ENCODE measurements around the gene SSTR5.

SSTR5 gene

GRCh38 chr16:1124795-1125194 lies 52.2 kb downstream of the SSTR5 start:
- no peak overlapping the region for H4K91ac ChIP-seq (ENCODE audit: low read depth, low read length)
- no peaks in the 10 kb centered on the region for H3K27me3 ChIP-seq (ENCODE audit: insufficient read depth, low read length)
- no peaks in the 10 kb centered on the region for H3K79me1 ChIP-seq (ENCODE audit: low read length)
- no peak overlapping the region for H2AFZ ChIP-seq (ENCODE audit: insufficient read depth, low read length, poor library complexity)
- no peak overlapping the region for H3K4me2 ChIP-seq (ENCODE audit: low read length)
- H3K18ac ChIP-seq (ENCODE audit: low read length) = no peak overlapping the region
- DNase-seq = no peak
- H3K4me1 ChIP-seq (ENCODE audit: control insufficient read depth in 1 of 2, insufficient read depth in 2 of 2, low read length in 2 of 2) = no peaks in the 10 kb centered on the region
- H3K23ac ChIP-seq (ENCODE audit: low read length) = no peak overlapping the region
- no peak overlapping the region for H2BK12ac ChIP-seq (ENCODE audit: low read length)
- peaks cover 3% of the 10 kb centered on the region for H3K9me3 ChIP-seq (ENCODE audit: insufficient read depth, low read depth, low read length)
- no peak overlapping the region for H3K4me3 ChIP-seq (ENCODE audit: low read depth, low read length)
- no peak overlapping the region for H4K12ac ChIP-seq (ENCODE audit: low read depth, low read length)
- no peak overlapping the region for H2BK5ac ChIP-seq (ENCODE audit: low read depth, low read length, poor library complexity)
- H3K27ac ChIP-seq (ENCODE audit: low read depth, low read length) = no peak overlapping the region
- no peak overlapping the region for H3K4ac ChIP-seq (ENCODE audit: low read depth, low read length)
- no peak overlapping the region for H3K9ac ChIP-seq (ENCODE audit: low read length)
- H4K8ac ChIP-seq (ENCODE audit: low read depth, low read length) = no peak overlapping the region
- no peak overlapping the region for H2BK120ac ChIP-seq (ENCODE audit: insufficient read depth, low read length, poor library complexity)
- H3K79me2 ChIP-seq (ENCODE audit: control insufficient read depth, insufficient read depth, low read length, poor library complexity) = no peaks in the 10 kb centered on the region
- no peaks in the 10 kb centered on the region for H3K36me3 ChIP-seq (ENCODE audit: control insufficient read depth in 1 of 2, insufficient read depth in 2 of 2, low read length in 2 of 2)
- WGBS (ENCODE audit: extremely low coverage, insufficient coverage, insufficient read length) = no CpG with 5 or more reads among the region's 11 CpGs
- H2AK5ac ChIP-seq (ENCODE audit: low read length) = no peak overlapping the region
- no peak overlapping the region for H3K14ac ChIP-seq (ENCODE audit: low read length)

GRCh38 chr16:1125471-1125870 lies 52.9 kb downstream of the SSTR5 start:
- Histone ChIP-seq H2AFZ (ENCODE audit: insufficient read depth, low read length, poor library complexity) (no peak overlapping the region), H3K27ac (ENCODE audit: low read depth, low read length) (no peak overlapping the region), H2BK120ac (ENCODE audit: insufficient read depth, low read length, poor library complexity) (no peak overlapping the region), H3K36me3 (ENCODE audit: control insufficient read depth in 1 of 2, insufficient read depth in 2 of 2, low read length in 2 of 2) (no peaks in the 10 kb centered on the region), H3K23ac (ENCODE audit: low read length) (no peak overlapping the region), H3K79me1 (ENCODE audit: low read length) (no peaks in the 10 kb centered on the region), H3K9ac (ENCODE audit: low read length) (no peak overlapping the region), H2BK12ac (ENCODE audit: low read length) (no peak overlapping the region), H3K14ac (ENCODE audit: low read length) (no peak overlapping the region), H3K18ac (ENCODE audit: low read length) (no peak overlapping the region), H3K9me3 (ENCODE audit: insufficient read depth, low read depth, low read length) (peaks cover 3% of the 10 kb centered on the region), H4K12ac (ENCODE audit: low read depth, low read length) (no peak overlapping the region), H4K91ac (ENCODE audit: low read depth, low read length) (no peak overlapping the region), H3K4me3 (ENCODE audit: low read depth, low read length) (no peak overlapping the region), H3K79me2 (ENCODE audit: control insufficient read depth, insufficient read depth, low read length, poor library complexity) (no peaks in the 10 kb centered on the region), H2BK5ac (ENCODE audit: low read depth, low read length, poor library complexity) (no peak overlapping the region), H3K4ac (ENCODE audit: low read depth, low read length) (no peak overlapping the region), H2AK5ac (ENCODE audit: low read length) (no peak overlapping the region), H3K4me1 (ENCODE audit: control insufficient read depth in 1 of 2, insufficient read depth in 2 of 2, low read length in 2 of 2) (no peaks in the 10 kb centered on the region), H4K8ac (ENCODE audit: low read depth, low read length) (no peak overlapping the region), H3K27me3 (ENCODE audit: insufficient read depth, low read length) (no peaks in the 10 kb centered on the region), H3K4me2 (ENCODE audit: low read length) (no peak overlapping the region)
- DNase-seq = no peak
- WGBS (ENCODE audit: extremely low coverage, insufficient coverage, insufficient read length) = no CpG with 5 or more reads among the region's 18 CpGs

DNA sequence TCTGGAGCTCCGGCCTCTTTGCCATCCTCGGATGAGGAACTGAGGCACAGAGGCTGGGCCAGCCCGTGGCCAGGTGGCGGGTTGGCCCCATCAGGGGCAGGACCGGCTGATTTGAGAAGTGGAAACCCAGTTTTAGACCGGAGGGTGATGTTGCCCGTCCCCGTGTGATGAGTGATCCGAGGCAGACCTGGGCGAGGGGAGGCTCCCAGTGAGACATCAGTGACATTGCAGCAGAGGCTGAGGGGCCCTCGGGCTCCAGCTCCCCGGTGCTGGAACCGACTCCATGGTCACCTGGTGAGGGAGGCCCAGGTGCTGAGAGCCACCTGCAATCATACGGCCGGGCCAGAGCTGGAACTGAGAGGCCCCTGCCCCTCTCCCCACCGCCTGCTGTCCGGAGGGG lies 53.5 kb downstream of the SSTR5 start:
- no peak overlapping the region for H3K4me3 ChIP-seq (ENCODE audit: low read depth, low read length)
- no peak overlapping the region for H4K12ac ChIP-seq (ENCODE audit: low read depth, low read length)
- no peak for DNase-seq
- H4K91ac ChIP-seq (ENCODE audit: low read depth, low read length) = no peak overlapping the region
- H2BK120ac ChIP-seq (ENCODE audit: insufficient read depth, low read length, poor library complexity) = no peak overlapping the region
- H2BK5ac ChIP-seq (ENCODE audit: low read depth, low read length, poor library complexity) = no peak overlapping the region
- H2AFZ ChIP-seq (ENCODE audit: insufficient read depth, low read length, poor library complexity) = no peak overlapping the region
- H3K23ac ChIP-seq (ENCODE audit: low read length) = no peak overlapping the region
- peaks cover 3% of the 10 kb centered on the region for H3K9me3 ChIP-seq (ENCODE audit: insufficient read depth, low read depth, low read length)
- H3K14ac ChIP-seq (ENCODE audit: low read length) = no peak overlapping the region
- H3K4ac ChIP-seq (ENCODE audit: low read depth, low read length) = no peak overlapping the region
- no peak overlapping the region for H4K8ac ChIP-seq (ENCODE audit: low read depth, low read length)
- no peak overlapping the region for H3K9ac ChIP-seq (ENCODE audit: low read length)
- H3K36me3 ChIP-seq (ENCODE audit: control insufficient read depth in 1 of 2, insufficient read depth in 2 of 2, low read length in 2 of 2) = no peaks in the 10 kb centered on the region
- no peaks in the 10 kb centered on the region for H3K4me1 ChIP-seq (ENCODE audit: control insufficient read depth in 1 of 2, insufficient read depth in 2 of 2, low read length in 2 of 2)
- no peaks in the 10 kb centered on the region for H3K79me2 ChIP-seq (ENCODE audit: control insufficient read depth, insufficient read depth, low read length, poor library complexity)
- no peaks in the 10 kb centered on the region for H3K27me3 ChIP-seq (ENCODE audit: insufficient read depth, low read length)
- no CpG with 5 or more reads among the region's 17 CpGs for WGBS (ENCODE audit: extremely low coverage, insufficient coverage, insufficient read length)
- no peaks in the 10 kb centered on the region for H3K79me1 ChIP-seq (ENCODE audit: low read length)
- H3K4me2 ChIP-seq (ENCODE audit: low read length) = no peak overlapping the region
- H2BK12ac ChIP-seq (ENCODE audit: low read length) = no peak overlapping the region
- H3K27ac ChIP-seq (ENCODE audit: low read depth, low read length) = no peak overlapping the region
- H2AK5ac ChIP-seq (ENCODE audit: low read length) = no peak overlapping the region
- no peak overlapping the region for H3K18ac ChIP-seq (ENCODE audit: low read length)

- no peaks in the 10 kb centered on the region for H3K79me1 ChIP-seq (ENCODE audit: low read length)
- H2AFZ ChIP-seq (ENCODE audit: insufficient read depth, low read length, poor library complexity) = no peak overlapping the region
- no peak overlapping the region for H3K27ac ChIP-seq (ENCODE audit: low read depth, low read length)
- DNase-seq = no peak
- H3K18ac ChIP-seq (ENCODE audit: low read length) = no peak overlapping the region
- no peaks in the 10 kb centered on the region for H3K4me1 ChIP-seq (ENCODE audit: control insufficient read depth in 1 of 2, insufficient read depth in 2 of 2, low read length in 2 of 2)
- H3K79me2 ChIP-seq (ENCODE audit: control insufficient read depth, insufficient read depth, low read length, poor library complexity) = no peaks in the 10 kb centered on the region
- H4K12ac ChIP-seq (ENCODE audit: low read depth, low read length) = no peak overlapping the region
- H4K8ac ChIP-seq (ENCODE audit: low read depth, low read length) = no peak overlapping the region
- H3K27me3 ChIP-seq (ENCODE audit: insufficient read depth, low read length) = no peaks in the 10 kb centered on the region
- no peak overlapping the region for H3K4me3 ChIP-seq (ENCODE audit: low read depth, low read length)
- H2AK5ac ChIP-seq (ENCODE audit: low read length) = no peak overlapping the region
- no CpG with 5 or more reads among the region's 10 CpGs for WGBS (ENCODE audit: extremely low coverage, insufficient coverage, insufficient read length)
- no peak overlapping the region for H2BK5ac ChIP-seq (ENCODE audit: low read depth, low read length, poor library complexity)
- no peak overlapping the region for H2BK120ac ChIP-seq (ENCODE audit: insufficient read depth, low read length, poor library complexity)
- no peak overlapping the region for H3K23ac ChIP-seq (ENCODE audit: low read length)
- H4K91ac ChIP-seq (ENCODE audit: low read depth, low read length) = no peak overlapping the region
- H2BK12ac ChIP-seq (ENCODE audit: low read length) = no peak overlapping the region
- H3K36me3 ChIP-seq (ENCODE audit: control insufficient read depth in 1 of 2, insufficient read depth in 2 of 2, low read length in 2 of 2) = no peaks in the 10 kb centered on the region
- no peak overlapping the region for H3K4ac ChIP-seq (ENCODE audit: low read depth, low read length)
- no peak overlapping the region for H3K14ac ChIP-seq (ENCODE audit: low read length)
- no peak overlapping the region for H3K9ac ChIP-seq (ENCODE audit: low read length)
- H3K4me2 ChIP-seq (ENCODE audit: low read length) = no peak overlapping the region
- H3K9me3 ChIP-seq (ENCODE audit: insufficient read depth, low read depth, low read length) = peaks cover 3% of the 10 kb centered on the region
Measured at GRCh38 chr16:1126586-1126985, 54.0 kb downstream of the SSTR5 start.
